Keratinocyte (primary cell): ENCODE results near the gene DPF3.

Experiments used
- CTCF ChIP-seq, 3 experiments: IDR thresholded peaks in 1 of 3; conservative IDR thresholded peaks in 1 of 3; optimal IDR thresholded peaks in 1 of 3; 2 replicates in 2 of 3; 3 replicates in 1 of 3; pipeline versions ENCODE3 to v1.5.1; 2011; ENCODE audit warnings: low read length in 3 of 3, mild to moderate bottlenecking in 3 of 3, moderate library complexity in 2 of 3, control low read depth in 1 of 3, inconsistent platforms in 1 of 3; ENCODE audit not compliant: insufficient read depth in 2 of 3; ENCODE audit errors: extremely low read depth in 1 of 3
- EZH2 ChIP-seq: IDR thresholded peaks from one replicate; pipeline ENCODE4 v1.6.1; 2012; ENCODE audit warnings: inconsistent platforms, mild to moderate bottlenecking, low read length, moderate library complexity

- TF ChIP-seq CTCF (optimal IDR thresholded peaks at IDR 0.05 in 1 of 3, IDR thresholded peaks at IDR 0.05 in 1 of 3, conservative IDR thresholded peaks at IDR 0.05 in 1 of 3; ENCODE audit: extremely low read depth in 1 of 3, insufficient read depth in 2 of 3, low read length in 3 of 3) (no peak), EZH2 (no peak)
Observed at GRCh38 chr14:72709916-72710611, 183.8 kb downstream of the DPF3 start.
